Suprapubic skin (tissue), 3 donors: ENCODE data around the gene SAMD15.

Source experiments
- EP300 ChIP-seq: sonication (generic); formaldehyde crosslinking; IDR thresholded peaks from one replicate; pipeline ENCODE4 v1.6.1; 2017; ENCODE audit warnings: antibody characterized with exemption
- TF ChIP-seq, protein P1 (sequence below), 2 donors: fragments of 200-600 bp in 1 of 2; fragments of 450-650 bp in 1 of 2; sonication (generic) in 1 of 2; IDR thresholded peaks; one replicate each; pipeline ENCODE4 v1.5.1; 2016 to 2019; ENCODE audit warnings: antibody characterized with exemption in 2 of 2, mild to moderate bottlenecking in 1 of 2, moderate library complexity in 1 of 2

DNA sequence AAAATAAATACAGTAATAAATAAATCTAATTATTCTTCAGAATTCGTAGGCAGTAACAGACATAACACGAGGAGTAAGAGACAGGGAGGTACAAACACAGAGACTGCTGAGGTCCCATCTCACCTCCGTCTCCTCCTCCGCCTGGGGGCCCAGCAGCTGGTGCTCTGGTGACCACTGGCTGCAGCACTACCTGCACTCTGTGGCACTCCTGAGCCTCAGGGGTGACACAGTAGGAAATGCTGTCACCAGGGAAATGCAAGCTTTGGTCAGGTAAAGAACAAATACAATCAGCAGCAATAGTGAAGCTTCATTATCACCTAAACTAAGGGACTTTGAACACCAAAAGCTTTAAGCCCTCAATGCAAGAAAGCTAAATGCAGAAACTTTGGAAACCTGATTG lies 36.8 kb upstream of the SAMD15 start:
- TF ChIP-seq, protein P1, sequence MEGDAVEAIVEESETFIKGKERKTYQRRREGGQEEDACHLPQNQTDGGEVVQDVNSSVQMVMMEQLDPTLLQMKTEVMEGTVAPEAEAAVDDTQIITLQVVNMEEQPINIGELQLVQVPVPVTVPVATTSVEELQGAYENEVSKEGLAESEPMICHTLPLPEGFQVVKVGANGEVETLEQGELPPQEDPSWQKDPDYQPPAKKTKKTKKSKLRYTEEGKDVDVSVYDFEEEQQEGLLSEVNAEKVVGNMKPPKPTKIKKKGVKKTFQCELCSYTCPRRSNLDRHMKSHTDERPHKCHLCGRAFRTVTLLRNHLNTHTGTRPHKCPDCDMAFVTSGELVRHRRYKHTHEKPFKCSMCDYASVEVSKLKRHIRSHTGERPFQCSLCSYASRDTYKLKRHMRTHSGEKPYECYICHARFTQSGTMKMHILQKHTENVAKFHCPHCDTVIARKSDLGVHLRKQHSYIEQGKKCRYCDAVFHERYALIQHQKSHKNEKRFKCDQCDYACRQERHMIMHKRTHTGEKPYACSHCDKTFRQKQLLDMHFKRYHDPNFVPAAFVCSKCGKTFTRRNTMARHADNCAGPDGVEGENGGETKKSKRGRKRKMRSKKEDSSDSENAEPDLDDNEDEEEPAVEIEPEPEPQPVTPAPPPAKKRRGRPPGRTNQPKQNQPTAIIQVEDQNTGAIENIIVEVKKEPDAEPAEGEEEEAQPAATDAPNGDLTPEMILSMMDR (IDR thresholded peaks at IDR 0.05) = no peak
- TF ChIP-seq EP300 = no peak
